ENCODE results near the gene SIN3A.
A peak's percentile ranks its signal among the peaks of the same experiment; 100 is the strongest.

The SIN3A gene

DNA sequence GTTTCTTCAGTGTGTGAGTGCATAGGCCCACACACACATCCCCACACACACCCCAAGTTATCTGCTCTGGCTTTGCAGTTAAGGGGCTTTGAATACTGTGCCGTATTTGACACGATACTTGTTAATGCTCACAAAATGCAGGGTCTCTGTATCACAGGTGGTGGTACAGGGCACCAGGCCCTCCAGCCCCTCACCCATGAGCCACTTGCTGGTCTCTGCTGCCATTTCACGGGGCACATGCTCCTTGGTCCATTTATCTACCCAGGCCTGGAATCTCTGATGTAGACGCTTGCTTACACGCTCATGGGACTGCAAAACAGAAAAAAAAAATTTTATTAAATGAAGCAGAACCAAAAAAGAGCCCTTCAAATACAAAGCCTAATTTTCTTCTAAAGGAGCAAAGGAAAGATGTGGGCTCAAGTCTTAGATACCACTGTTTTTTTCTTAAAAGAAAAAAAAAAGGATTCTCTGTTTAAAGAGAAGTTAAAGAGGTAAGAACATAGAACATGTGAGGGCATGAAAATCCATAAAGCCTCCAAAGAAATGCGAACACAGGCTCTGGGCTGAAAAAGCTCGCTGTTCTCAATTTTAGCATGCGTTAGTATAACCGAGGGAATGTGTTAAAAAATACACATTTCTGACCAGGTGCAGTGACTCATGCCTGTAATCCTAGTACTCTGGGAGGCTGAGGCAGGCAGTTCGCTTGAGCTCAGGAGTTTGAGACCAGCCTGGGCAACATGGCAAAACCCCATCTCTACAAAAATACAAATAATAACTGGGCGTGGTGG is 79.4 kb downstream of the SIN3A start:
- no peak for DNase-seq (ENCODE audit: low spot score)

DNA sequence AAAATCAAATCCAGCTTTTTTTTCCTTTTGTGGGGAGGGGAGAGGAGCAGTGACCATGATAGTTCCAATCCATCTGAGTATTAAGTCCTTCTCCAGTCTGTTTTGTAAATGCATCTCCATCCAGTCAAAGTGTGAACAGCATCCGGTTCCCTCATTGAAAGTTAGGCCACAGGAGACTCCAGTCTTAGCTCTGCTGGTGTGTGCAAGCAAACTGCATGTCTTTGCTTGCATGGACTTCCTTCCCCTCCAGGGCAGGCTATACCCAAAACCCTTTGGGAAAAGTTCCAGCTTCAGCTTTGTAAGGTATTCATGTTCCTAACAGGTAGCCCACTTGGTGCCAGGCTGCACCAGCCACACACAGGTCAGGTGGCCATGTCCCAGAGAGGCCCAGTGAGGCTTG is 80.0 kb downstream of the SIN3A start:
- DNase-seq (ENCODE audit: low spot score) = no peak

GRCh38 chr15:75369897-75370581 is 81.5 kb downstream of the SIN3A start:
- no peak for DNase-seq (ENCODE audit: low spot score)

DNA sequence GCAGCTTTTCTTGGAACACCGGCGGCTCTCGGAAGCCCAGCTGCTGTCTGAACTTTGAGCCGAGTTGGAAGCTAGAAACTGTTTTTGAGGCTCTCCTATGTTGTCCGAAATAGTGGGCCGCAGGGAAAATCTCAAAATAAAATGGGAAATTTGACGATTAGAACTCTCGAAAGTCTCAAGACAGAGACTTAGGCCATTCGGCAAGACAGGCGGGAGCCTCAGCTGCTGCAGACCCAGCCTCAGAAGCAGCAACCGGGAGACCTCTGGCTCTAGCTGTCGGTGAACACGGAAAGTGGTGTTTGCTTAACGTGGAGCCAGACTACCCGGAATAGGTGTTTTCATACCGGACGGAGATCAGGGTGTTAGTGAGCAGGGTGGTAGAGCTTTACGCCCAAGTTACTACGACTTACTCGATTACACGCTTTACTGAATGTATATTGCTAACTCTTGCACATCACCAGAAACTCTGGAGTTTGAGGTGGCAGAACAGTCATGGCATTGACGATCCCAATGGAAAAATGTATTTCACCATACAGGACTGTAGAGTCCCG is 82.7 kb downstream of the SIN3A start:
- no peak for DNase-seq (ENCODE audit: low spot score)

DNA sequence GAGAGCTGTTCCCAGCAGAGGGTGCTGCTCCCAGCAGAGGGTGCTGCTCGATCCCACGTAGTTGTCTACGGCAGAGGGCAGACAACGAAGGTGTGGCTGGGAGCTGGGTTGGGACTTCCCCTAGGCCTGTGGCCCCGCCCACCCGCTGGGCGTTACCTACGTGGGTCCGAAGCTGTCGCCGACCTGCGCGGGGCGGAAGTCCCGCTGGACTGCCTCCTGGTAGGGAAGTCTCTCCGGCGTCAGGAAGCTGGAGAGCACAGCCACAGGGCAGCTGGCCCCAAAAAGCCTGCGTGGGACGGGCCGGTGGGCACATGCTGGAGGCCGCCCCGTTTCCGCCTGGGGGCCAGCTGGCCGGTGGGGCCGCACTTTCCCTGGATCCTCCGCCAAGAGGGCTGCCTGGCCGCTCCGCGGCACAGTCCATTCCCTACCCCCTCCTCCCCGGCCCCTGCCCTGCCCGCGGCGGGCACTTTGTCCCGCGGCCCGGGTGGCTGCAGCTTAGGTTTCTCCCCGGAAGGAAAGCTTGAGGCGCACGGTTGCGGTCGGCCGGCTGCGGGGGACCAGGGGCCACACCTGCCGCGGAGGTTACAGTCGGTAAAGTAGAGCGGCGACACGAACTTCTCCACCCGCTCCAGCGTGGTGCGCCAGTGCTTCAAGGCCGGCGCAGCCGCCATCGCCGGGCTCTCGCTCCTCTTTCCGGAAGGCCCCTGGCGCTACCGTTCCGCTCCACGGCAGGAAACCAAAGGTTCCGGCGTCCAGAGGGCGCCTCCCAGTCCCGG is 83.4 kb downstream of the SIN3A start, which contains the start of gene MAN2C1:
Gene MAN2C1, minus strand, starts transcription at position 695 of the 776 bp plus-strand sequence. Its CDS starts 24 bp downstream, at position 671.
- peak; percentile 91 for DNase-seq (ENCODE audit: low spot score)

GRCh38 chr15:75367406-75367912 is 84.0 kb downstream of the SIN3A start:
- no peak for DNase-seq (ENCODE audit: low spot score)

DNA sequence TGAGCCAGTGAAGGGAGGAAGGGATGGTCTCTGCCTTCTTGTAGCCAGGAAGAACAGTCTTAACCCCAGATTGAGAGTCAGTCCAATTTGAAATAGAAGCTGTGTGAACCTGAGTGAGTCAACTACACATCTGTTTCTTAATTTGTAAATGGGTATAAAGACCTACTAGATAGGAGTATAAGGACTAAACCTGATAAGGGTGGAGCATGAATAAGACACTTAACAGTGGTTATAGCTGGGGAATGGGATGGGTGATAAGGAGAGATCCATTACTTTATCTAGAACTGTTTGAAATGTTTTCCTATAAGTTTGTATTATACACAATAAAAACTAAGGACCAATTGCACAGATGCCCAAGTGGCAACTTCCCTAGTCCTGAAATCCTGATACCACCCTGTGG is 84.5 kb downstream of the SIN3A start:
- no peak for DNase-seq (ENCODE audit: low spot score)

GRCh38 chr15:75366163-75366562 is 85.3 kb downstream of the SIN3A start:
- no peak for DNase-seq (ENCODE audit: low spot score)

GRCh38 chr15:75364881-75365280 is 86.6 kb downstream of the SIN3A start:
- no peak for DNase-seq (ENCODE audit: low spot score)

DNA sequence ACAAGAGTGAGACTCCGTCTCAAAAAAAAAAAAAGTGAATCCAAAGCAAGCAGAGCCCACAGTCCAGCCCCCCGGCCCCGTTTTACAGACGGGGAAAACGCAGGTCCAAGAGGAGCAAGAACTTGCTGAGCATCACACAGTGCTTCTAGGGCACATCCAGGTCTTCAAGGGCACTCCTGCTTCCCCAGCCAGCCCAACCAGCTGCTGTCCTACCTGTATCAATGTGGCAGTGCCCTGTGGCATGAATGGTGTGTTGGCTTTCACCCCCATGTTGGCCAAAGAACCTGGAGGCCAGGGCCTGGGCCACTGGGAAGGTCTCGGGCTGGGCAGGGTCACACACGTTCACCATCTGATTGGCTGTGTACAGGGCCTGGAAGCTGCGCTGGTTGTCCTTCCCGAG is 87.7 kb downstream of the SIN3A start:
- DNase-seq (ENCODE audit: low spot score) = no peak

- no peak for DNase-seq (ENCODE audit: low spot score)
These were observed 88.7 kb downstream of the SIN3A start for GRCh38 chr15:75362642-75363249.

DNA sequence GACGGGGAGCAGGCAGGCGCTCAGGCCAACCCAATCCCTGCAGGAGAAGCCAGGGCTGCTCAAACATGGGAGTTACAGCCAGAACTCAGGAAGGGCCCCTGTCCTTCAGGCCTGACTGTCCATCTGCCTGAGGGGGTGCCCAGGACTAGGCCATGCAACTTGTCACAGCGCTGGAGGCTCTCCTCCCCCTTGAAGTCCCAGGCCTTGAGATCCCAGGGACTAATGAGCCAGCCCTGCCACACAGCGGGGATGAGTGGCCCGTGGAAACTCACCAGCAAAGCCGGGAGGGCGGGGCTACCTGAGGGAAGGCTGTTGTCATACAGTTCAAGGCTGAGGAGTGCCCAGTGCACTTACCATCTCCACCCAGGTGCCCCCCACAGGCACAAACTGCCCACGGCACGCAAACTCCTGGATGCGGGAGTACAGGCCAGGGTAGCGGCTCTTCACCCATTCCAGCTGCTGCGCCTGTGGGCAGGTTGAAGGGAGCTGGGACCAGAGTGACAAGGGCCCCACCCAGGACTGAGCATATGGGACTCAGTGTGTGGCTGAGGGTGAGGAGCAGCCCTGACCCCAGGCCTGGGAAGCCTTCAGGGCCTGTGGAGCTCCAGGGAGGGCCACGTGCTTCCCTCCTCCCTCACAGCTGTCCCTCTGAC is 89.4 kb downstream of the SIN3A start:
- DNase-seq (ENCODE audit: low spot score) = no peak

- DNase-seq (ENCODE audit: low spot score) = no peak
These were observed 90.0 kb downstream of the SIN3A start for GRCh38 chr15:75361361-75361988.

GRCh38 chr15:75360856-75361255 is 90.6 kb downstream of the SIN3A start:
- no peak for DNase-seq (ENCODE audit: low spot score)

GRCh38 chr15:75360391-75360790 is 91.1 kb downstream of the SIN3A start:
- peak; percentile 25 for DNase-seq (ENCODE audit: low spot score)

GRCh38 chr15:75359537-75360250 is 91.8 kb downstream of the SIN3A start:
- no peak for DNase-seq (ENCODE audit: low spot score)

- DNase-seq (ENCODE audit: low spot score) = no peak
These were observed 92.5 kb downstream of the SIN3A start for GRCh38 chr15:75358771-75359536.

- no peak for DNase-seq (ENCODE audit: low spot score)
These were observed 93.4 kb downstream of the SIN3A start for GRCh38 chr15:75357976-75358673.

DNA sequence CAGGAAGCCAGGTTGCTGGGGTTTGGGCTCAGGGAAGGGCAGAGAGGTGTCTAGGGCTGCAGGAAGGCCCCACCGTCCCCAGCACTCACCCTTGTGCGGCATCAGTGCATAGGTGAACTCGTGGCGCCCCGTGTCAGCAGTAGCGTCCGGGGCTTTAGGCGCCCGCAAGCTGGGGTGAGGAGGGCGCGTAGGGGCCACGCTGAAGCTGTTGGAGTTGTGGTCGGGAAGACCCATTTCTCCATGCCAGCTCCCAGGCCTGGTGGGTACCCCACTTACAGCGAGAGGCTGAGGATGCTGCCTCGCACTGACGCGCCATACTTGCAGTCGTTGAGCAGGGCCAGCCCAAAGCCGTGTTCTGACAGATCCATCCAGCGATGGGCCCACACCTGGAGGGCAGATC is 95.0 kb downstream of the SIN3A start:
- DNase-seq (ENCODE audit: low spot score) = no peak

Measured in putamen (tissue), 1 donor.